Measurements from ENCODE around the gene ALKBH2. TPM values are rescaled to one million over a fixed set of nuclear protein-coding genes. Genes with fewer than 3 reads are reported as not detected.
A peak's percentile ranks its signal among the peaks of the same experiment; 100 is the strongest.

Gene ALKBH2
- total RNA-seq, 1 donor = 20.7 TPM

DNA sequence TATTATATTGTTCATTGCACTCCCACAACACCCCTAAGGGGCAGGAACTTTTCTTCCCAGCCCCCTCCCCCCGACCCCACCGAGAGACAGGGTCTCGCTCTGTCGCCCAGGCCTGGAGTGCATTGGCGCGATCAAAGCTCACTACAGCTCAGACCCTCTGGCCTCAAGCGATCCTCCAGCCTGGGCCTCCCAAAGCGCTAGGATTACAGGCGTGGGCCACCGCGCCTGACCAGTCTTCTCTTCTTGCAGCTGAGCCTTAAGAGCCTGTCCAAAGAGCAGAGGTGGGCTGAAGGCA is 3.8 kb upstream of the ALKBH2 start:
- no peak for DNase-seq (ENCODE audit: low read depth)
- peak overlapping the region; percentile 64 for H3K4me3 ChIP-seq (ENCODE audit: low read depth, low read length)
- TF ChIP-seq, protein P1, sequence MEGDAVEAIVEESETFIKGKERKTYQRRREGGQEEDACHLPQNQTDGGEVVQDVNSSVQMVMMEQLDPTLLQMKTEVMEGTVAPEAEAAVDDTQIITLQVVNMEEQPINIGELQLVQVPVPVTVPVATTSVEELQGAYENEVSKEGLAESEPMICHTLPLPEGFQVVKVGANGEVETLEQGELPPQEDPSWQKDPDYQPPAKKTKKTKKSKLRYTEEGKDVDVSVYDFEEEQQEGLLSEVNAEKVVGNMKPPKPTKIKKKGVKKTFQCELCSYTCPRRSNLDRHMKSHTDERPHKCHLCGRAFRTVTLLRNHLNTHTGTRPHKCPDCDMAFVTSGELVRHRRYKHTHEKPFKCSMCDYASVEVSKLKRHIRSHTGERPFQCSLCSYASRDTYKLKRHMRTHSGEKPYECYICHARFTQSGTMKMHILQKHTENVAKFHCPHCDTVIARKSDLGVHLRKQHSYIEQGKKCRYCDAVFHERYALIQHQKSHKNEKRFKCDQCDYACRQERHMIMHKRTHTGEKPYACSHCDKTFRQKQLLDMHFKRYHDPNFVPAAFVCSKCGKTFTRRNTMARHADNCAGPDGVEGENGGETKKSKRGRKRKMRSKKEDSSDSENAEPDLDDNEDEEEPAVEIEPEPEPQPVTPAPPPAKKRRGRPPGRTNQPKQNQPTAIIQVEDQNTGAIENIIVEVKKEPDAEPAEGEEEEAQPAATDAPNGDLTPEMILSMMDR (IDR thresholded peaks at IDR 0.05; ENCODE audit: insufficient read depth, low read length) = no peak

DNA sequence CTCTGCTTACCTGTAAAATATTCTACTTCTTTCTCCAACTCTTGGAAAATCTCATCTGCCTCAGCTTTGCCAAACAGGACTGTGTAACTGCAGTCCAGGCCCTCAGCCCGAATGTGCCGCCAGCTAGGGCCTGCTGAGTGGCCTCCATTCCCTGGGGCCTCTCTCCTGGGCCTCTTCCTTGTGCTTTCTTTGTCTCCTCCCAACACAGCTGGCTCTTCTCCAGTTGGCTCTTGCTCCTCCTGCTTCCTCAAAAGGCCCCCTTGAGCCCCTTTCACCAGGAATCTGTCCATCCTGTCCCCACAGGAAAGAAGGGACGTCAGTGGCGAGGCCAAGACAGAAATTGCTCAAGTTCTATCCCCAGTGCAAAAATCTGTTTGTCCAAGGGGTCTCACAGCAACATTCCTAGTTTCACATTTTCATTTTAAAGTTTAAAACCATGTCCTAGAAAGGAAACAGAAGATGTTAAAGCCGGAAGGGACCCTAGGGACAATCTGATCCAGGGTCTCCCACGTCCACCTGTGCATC is 713 bp downstream of the ALKBH2 start:
- TF ChIP-seq, protein P1 (IDR thresholded peaks at IDR 0.05; ENCODE audit: insufficient read depth, low read length) = no peak
- DNase-seq (ENCODE audit: low read depth) = peak; percentile 10
- peak overlapping the region; percentile 72 for H3K4me3 ChIP-seq (ENCODE audit: low read depth, low read length)

DNA sequence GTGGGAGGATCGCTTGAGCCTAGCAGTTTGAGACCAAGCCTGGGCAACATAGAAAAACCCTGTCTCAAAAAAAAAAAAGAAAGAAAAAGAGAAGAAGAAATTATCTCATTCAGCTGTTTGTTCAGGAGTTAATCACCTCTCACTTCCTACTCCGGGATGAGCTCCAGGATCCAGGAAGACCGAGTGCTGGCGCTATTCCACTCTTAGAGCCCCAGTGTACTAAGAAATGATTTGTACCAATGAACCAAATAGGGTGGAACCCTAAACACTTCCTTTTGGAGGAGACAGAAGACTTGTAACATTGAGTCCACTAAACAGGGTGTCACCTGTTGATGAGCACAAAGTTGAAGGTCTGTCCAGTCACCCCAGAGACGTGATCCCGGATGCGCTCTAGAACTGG is 3.6 kb downstream of the ALKBH2 start:
- H3K4me3 ChIP-seq (ENCODE audit: low read depth, low read length) = no peak overlapping the region
- TF ChIP-seq, protein P1 (IDR thresholded peaks at IDR 0.05; ENCODE audit: insufficient read depth, low read length) = no peak
- DNase-seq (ENCODE audit: low read depth) = no peak

DNA sequence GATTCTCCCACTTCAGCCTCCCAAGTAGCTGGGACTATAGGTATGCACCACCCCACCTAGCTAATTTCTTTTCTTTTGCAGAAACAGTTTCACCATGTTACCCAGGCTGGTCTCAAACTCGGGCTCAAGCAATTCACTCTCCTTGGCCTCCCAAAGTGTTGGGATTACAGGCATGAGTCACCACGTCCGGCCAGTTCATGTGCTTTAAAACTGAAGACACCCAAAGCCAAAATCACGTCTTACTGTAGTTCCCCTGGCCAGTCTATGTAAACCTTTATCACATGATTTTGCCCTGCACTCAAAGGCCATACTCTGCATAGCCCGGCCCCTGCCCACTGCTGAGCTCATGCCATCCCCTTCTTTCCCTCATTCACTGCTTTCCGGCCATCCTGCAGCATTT is 4.5 kb downstream of the ALKBH2 start:
- DNase-seq (ENCODE audit: low read depth) = peak; percentile 67
- H3K4me3 ChIP-seq (ENCODE audit: low read depth, low read length) = no peak overlapping the region
- TF ChIP-seq, protein P1 (IDR thresholded peaks at IDR 0.05; ENCODE audit: insufficient read depth, low read length) = no peak

DNA sequence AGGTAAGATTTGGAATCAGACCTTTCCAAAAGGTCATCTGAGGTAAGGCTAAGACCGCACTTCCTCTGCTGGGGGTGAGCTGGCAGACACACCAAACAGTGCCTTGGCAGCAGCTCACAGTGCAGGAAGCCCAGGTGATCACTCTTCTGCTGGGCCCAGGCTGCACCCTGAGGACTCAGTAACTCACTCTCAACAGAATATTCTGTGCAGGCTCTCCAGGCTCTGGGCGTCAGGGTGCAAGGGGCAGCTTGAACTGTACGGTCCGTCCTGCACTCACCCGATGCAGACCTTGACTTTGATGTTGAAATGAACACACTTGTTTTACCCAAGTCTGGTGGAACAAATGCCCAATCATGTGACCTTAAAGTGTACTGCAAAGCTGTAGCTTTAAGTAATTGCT is 6.0 kb downstream of the ALKBH2 start:
- H3K4me3 ChIP-seq (ENCODE audit: low read depth, low read length) = no peak overlapping the region
- no peak for DNase-seq (ENCODE audit: low read depth)
- TF ChIP-seq, protein P1 (IDR thresholded peaks at IDR 0.05; ENCODE audit: insufficient read depth, low read length) = no peak

DNA sequence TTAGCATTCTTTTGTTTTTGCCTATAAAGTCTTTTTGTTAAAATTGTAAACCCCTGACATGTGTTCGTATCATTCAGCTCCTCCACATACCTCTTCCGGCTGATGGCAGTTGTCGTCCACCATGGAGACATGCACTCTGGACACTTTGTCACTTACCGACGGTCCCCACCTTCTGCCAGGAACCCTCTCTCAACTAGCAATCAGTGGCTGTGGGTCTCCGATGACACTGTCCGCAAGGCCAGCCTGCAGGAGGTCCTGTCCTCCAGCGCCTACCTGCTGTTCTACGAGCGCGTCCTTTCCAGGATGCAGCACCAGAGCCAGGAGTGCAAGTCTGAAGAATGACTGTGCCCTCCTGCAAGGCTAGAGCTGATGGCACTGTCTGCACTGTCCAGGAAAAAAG is 7.7 kb downstream of the ALKBH2 start:
- no peak overlapping the region for H3K4me3 ChIP-seq (ENCODE audit: low read depth, low read length)
- TF ChIP-seq, protein P1 (IDR thresholded peaks at IDR 0.05; ENCODE audit: insufficient read depth, low read length) = no peak
- DNase-seq (ENCODE audit: low read depth) = no peak

DNA sequence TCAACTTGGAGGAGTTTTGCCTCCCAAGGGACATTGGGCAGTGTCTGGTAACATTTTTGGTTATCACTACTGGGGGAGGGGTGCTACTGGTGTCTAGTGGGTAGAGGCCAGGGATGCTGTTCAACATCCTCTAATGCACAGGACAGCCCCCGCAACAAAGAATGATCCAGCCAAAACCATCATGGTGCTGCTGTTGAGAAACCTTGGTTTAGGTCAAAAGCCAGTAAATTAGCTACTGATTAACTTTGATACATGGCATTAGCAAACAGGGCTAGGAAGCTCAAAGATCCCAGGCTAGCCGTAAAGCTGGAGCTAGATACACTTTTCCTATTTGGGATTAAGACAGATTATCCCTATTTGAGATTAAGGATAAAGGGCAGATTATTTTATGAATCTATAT is 8.8 kb downstream of the ALKBH2 start:
- TF ChIP-seq, protein P1 (IDR thresholded peaks at IDR 0.05; ENCODE audit: insufficient read depth, low read length) = no peak
- DNase-seq (ENCODE audit: low read depth) = no peak
- H3K4me3 ChIP-seq (ENCODE audit: low read depth, low read length) = no peak overlapping the region
